Keratinocyte (primary cell): ENCODE data around the gene RPS27L. TPM values are rescaled to one million over a fixed set of nuclear protein-coding genes. Genes with fewer than 3 reads are reported as not detected.

ENCODE experiments used
- DNase-seq: peaks from one replicate; pipeline ENCODE4 v3.0.0-alpha.2; 2011; ENCODE audit warnings: low read depth, missing footprints, low spot score
- FAIRE-seq: peaks from 2 replicates; lab custom pipeline; 2011; peaks lifted over from hg19 to GRCh38; lab: Jason Lieb, UNC
- H2AFZ ChIP-seq: 2 replicates; pipeline ENCODE4 v1.6.0; 2012; ENCODE audit warnings: low read length, control low read depth, inconsistent platforms; ENCODE audit not compliant: control insufficient read depth
- H3K27ac ChIP-seq: 2 replicates; pipeline ENCODE4 v1.5.1; 2011; ENCODE audit warnings: low read length; ENCODE audit not compliant: control insufficient read depth, insufficient read depth
- H3K27me3 ChIP-seq: 3 replicates; pipeline ENCODE4 v1.6.0; 2011; ENCODE audit warnings: low read length; ENCODE audit not compliant: control insufficient read depth, insufficient read depth; ENCODE audit errors: extremely low read depth
- H3K36me3 ChIP-seq, 2 experiments: 2 replicates in 1 of 2; 3 replicates in 1 of 2; pipeline ENCODE4 v1.5.1; 2011; ENCODE audit warnings: low read length in 2 of 2, mild to moderate bottlenecking in 1 of 2; ENCODE audit not compliant: control insufficient read depth in 2 of 2, insufficient read depth in 2 of 2; ENCODE audit errors: extremely low read depth in 1 of 2
- H3K4me1 ChIP-seq: 3 replicates; pipeline ENCODE4 v1.5.1; 2011; ENCODE audit warnings: low read length; ENCODE audit not compliant: control insufficient read depth, insufficient read depth; ENCODE audit errors: extremely low read depth
- H3K4me2 ChIP-seq: 3 replicates; pipeline ENCODE4 v1.6.0; 2011; ENCODE audit warnings: low read depth, low read length; ENCODE audit not compliant: control insufficient read depth, insufficient read depth; ENCODE audit errors: extremely low read depth
- H3K4me3 ChIP-seq, 3 experiments: fragments of 200-600 bp in 1 of 3; sonication (generic) in 1 of 3; 2 replicates in 2 of 3; 3 replicates in 1 of 3; pipeline ENCODE4 v1.5.1; 2011 to 2016; ENCODE audit warnings: low read length in 3 of 3, mild to moderate bottlenecking in 3 of 3, control low read depth in 2 of 3, inconsistent platforms in 1 of 3, low read depth in 1 of 3, mixed read lengths in 1 of 3, mixed run types in 1 of 3, moderate library complexity in 1 of 3; ENCODE audit not compliant: control insufficient read depth in 2 of 3, insufficient read depth in 2 of 3; ENCODE audit errors: extremely low read depth in 1 of 3
- H3K79me2 ChIP-seq: 2 replicates; pipeline ENCODE4 v1.6.0; 2012; ENCODE audit warnings: low read length; ENCODE audit not compliant: control insufficient read depth, insufficient read depth
- H3K9ac ChIP-seq: 3 replicates; pipeline ENCODE4 v1.6.0; 2011; ENCODE audit warnings: low read length; ENCODE audit not compliant: control insufficient read depth, insufficient read depth; ENCODE audit errors: extremely low read depth
- H3K9me1 ChIP-seq: 3 replicates; pipeline ENCODE4 v1.6.0; 2011; ENCODE audit warnings: low read length; ENCODE audit not compliant: control insufficient read depth, insufficient read depth; ENCODE audit errors: extremely low read depth
- H3K9me3 ChIP-seq: 2 replicates; pipeline ENCODE4 v1.5.1; 2012; ENCODE audit warnings: low read depth, low read length; ENCODE audit not compliant: control insufficient read depth
- H4K20me1 ChIP-seq: 3 replicates; pipeline ENCODE4 v1.6.0; 2011; ENCODE audit warnings: low read length; ENCODE audit not compliant: control insufficient read depth, insufficient read depth; ENCODE audit errors: extremely low read depth
- CTCF ChIP-seq, 3 experiments: IDR thresholded peaks in 1 of 3; conservative IDR thresholded peaks in 1 of 3; optimal IDR thresholded peaks in 1 of 3; 2 replicates in 2 of 3; 3 replicates in 1 of 3; pipeline versions ENCODE3 to v1.5.1; 2011; ENCODE audit warnings: low read length in 3 of 3, mild to moderate bottlenecking in 3 of 3, moderate library complexity in 2 of 3, control low read depth in 1 of 3, inconsistent platforms in 1 of 3; ENCODE audit not compliant: insufficient read depth in 2 of 3; ENCODE audit errors: extremely low read depth in 1 of 3
- EZH2 ChIP-seq: IDR thresholded peaks from one replicate; pipeline ENCODE4 v1.6.1; 2012; ENCODE audit warnings: inconsistent platforms, mild to moderate bottlenecking, low read length, moderate library complexity
- dilution Hi-C: fragments of 300-500 bp; cut with MboI; formaldehyde crosslinking; loops from one replicate; pipeline ENCODE4 v1.7.0; 2020; ENCODE audit warnings: low sequenced_read_pairs; ENCODE audit not compliant: extremely low pct_ligation_motif_present
- polyA plus RNA-seq, 5 experiments: library from polyadenylated mRNA; depleted of rRNA in 3 of 5; stranded (reverse) in 3 of 5; stranded (forward) in 1 of 5; unstranded in 1 of 5; fragments of >200 nt; gene quantifications; 1 replicate in 1 of 5; 2 replicates in 3 of 5; 3 replicates in 1 of 5; pipeline versions ENCODE4 v1.2.1 to v1.2.3, GENCODE V29; 2011 to 2012; ENCODE audit warnings: missing spikeins in 2 of 5, low read depth in 1 of 5, low replicate concordance in 1 of 5

Gene RPS27L
- polyA plus RNA-seq, 1 donor (not counting 4 experiments of a cell fraction or from before 2014, with no cell fraction given): 208 TPM

GRCh38 chr15:63112871-63113270 is 44.4 kb downstream of the RPS27L start:
- no peak overlapping the region for H2AFZ ChIP-seq
- no peaks in the 10 kb centered on the region for H4K20me1 ChIP-seq
- H3K4me3 ChIP-seq: no peak overlapping the region
- FAIRE-seq: no peak
- dilution Hi-C loops: no loop called here
- H3K27ac ChIP-seq: no peak overlapping the region
- TF ChIP-seq CTCF (optimal IDR thresholded peaks at IDR 0.05 in 1 of 3, IDR thresholded peaks at IDR 0.05 in 1 of 3, conservative IDR thresholded peaks at IDR 0.05 in 1 of 3; ENCODE audit: extremely low read depth in 1 of 3, insufficient read depth in 2 of 3, low read length in 3 of 3) (no peak), EZH2 (no peak)
- H3K9me1 ChIP-seq: no peaks in the 10 kb centered on the region
- H3K4me1 ChIP-seq: no peaks in the 10 kb centered on the region
- H3K27me3 ChIP-seq: no peaks in the 10 kb centered on the region
- DNase-seq: no peak
- H3K9ac ChIP-seq: no peak overlapping the region
- no peaks in the 10 kb centered on the region for H3K79me2 ChIP-seq
- no peaks in the 10 kb centered on the region for H3K9me3 ChIP-seq
- H3K4me2 ChIP-seq: no peak overlapping the region
- H3K36me3 ChIP-seq: no peaks in the 10 kb centered on the region

- H3K4me1 ChIP-seq: no peaks in the 10 kb centered on the region
- H3K4me2 ChIP-seq: no peak overlapping the region
- H3K27ac ChIP-seq: no peak overlapping the region
- no peaks in the 10 kb centered on the region for H3K9me3 ChIP-seq
- no peaks in the 10 kb centered on the region for H3K79me2 ChIP-seq
- H2AFZ ChIP-seq: no peak overlapping the region
- H4K20me1 ChIP-seq: no peaks in the 10 kb centered on the region
- TF ChIP-seq CTCF (optimal IDR thresholded peaks at IDR 0.05 in 1 of 3, IDR thresholded peaks at IDR 0.05 in 1 of 3, conservative IDR thresholded peaks at IDR 0.05 in 1 of 3; ENCODE audit: extremely low read depth in 1 of 3, insufficient read depth in 2 of 3, low read length in 3 of 3) (no peak), EZH2 (no peak)
- FAIRE-seq (no peak), DNase-seq (no peak)
- H3K4me3 ChIP-seq: no peak overlapping the region
- dilution Hi-C loops: no loop called here
- no peak overlapping the region for H3K9ac ChIP-seq
- H3K27me3 ChIP-seq: no peaks in the 10 kb centered on the region
- H3K36me3 ChIP-seq: no peaks in the 10 kb centered on the region
- H3K9me1 ChIP-seq: no peaks in the 10 kb centered on the region
Observed at GRCh38 chr15:63111481-63111880, 45.8 kb downstream of the RPS27L start.
